NB4 (cell line): ENCODE data around the gene LRMDA.

Experiments
- CTCF ChIP-seq: IDR thresholded peaks from one replicate; pipeline ENCODE4 v1.5.1; 2012; ENCODE audit warnings: low read depth, low read length
- POLR2A ChIP-seq: IDR thresholded peaks from 2 replicates; pipeline ENCODE4 v1.6.1; 2011; ENCODE audit warnings: mild to moderate bottlenecking; ENCODE audit not compliant: insufficient read length; ENCODE audit errors: extremely low read depth

GRCh38 chr10:75940742-75941141, 509.3 kb downstream of the LRMDA start:
- TF ChIP-seq POLR2A = no peak
- TF ChIP-seq CTCF = no peak
